ENCODE results near the gene MBD1.
A peak's percentile ranks its signal among the peaks of the same experiment; 100 is the strongest.
"Not testable (repeated sequence)": the region's sequence is repeated elsewhere in the genome, so short reads cannot be mapped to it uniquely, and the experiment has no call there.

MBD1 gene, protein sequence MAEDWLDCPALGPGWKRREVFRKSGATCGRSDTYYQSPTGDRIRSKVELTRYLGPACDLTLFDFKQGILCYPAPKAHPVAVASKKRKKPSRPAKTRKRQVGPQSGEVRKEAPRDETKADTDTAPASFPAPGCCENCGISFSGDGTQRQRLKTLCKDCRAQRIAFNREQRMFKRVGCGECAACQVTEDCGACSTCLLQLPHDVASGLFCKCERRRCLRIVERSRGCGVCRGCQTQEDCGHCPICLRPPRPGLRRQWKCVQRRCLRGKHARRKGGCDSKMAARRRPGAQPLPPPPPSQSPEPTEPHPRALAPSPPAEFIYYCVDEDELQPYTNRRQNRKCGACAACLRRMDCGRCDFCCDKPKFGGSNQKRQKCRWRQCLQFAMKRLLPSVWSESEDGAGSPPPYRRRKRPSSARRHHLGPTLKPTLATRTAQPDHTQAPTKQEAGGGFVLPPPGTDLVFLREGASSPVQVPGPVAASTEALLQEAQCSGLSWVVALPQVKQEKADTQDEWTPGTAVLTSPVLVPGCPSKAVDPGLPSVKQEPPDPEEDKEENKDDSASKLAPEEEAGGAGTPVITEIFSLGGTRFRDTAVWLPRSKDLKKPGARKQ

DNA sequence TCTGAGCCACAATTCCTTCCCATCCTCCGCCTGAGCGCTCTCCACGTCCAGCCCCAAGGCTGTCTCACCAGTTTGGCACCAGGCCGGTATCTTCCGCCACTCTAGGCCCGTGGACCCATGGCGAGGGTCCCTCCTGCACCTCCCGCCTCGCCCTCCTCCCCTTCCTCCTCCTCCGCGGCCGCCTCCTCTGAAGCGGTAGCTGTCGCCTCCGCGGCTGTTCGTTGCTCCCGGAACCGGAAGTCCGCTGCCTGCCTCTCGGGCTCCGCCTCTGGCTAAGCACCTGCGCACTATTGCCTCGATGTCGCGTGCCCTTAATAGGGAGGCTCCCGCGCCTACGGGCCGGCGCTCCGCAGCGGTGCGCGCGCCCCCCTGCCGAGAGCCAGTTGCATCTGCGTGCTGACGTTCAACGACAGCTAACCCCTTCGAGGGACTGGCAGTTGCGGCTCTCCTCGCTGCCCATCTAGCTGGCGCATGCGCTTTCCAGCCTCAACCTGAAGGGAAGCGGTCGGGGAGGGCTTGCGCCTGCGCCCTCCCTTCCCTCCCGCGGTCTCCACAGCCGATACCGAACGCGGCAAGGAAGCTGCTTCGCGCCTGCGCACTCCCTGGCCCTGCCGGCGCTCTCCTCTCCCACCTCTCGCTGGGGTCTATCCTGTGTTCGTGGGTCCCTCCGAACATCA lies at the start of gene MBD1:
Gene MBD1, minus strand, starts transcription at position 229 of the 677 bp plus-strand sequence. CDS start 1,531 bp downstream, outside the sequence.
- peak; percentile 93 for DNase-seq (ENCODE audit: low read depth)

DNA sequence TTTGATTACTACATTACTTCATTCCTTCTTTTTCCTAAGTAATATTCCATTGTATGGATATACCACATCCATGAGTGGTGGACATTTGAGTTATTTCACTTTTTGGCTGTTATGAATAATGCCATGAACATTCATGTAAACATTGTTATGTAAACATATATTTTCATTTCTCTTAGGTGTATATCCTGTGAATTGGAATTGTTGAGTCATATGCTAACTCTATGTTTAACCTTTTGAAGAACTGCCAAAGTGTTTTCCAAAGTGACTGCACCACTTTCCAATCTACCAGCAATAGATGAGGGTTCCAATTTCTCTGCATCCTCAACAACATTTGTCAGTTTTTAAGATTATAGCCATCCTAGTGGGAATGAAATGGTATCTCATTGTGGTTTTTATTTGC lies 48.9 kb upstream of the MBD1 start:
- DNase-seq (ENCODE audit: low read depth) = no peak

- no peak for DNase-seq (ENCODE audit: low read depth)
Measured at GRCh38 chr18:50327983-50328382, 46.7 kb upstream of the MBD1 start.

DNA sequence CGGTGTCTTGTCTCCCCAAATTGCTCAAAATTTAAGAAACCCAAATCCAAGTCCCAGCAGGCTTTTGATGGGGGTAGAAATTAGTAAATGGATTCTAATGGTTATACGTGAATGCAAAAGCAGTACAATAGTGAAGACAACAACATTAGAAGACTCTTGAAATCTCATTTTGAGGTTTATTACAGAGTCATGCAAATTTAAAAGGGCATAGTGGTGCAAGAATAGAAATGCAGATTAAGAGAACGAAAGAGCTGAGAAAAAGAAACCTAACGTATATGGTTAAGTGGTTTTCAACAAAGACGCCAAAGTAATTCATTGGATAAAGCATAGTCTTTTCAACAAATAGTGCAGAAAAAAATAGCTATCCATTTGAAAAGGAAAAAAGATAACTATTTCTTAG lies 39.4 kb upstream of the MBD1 start:
- no peak for DNase-seq (ENCODE audit: low read depth)

DNA sequence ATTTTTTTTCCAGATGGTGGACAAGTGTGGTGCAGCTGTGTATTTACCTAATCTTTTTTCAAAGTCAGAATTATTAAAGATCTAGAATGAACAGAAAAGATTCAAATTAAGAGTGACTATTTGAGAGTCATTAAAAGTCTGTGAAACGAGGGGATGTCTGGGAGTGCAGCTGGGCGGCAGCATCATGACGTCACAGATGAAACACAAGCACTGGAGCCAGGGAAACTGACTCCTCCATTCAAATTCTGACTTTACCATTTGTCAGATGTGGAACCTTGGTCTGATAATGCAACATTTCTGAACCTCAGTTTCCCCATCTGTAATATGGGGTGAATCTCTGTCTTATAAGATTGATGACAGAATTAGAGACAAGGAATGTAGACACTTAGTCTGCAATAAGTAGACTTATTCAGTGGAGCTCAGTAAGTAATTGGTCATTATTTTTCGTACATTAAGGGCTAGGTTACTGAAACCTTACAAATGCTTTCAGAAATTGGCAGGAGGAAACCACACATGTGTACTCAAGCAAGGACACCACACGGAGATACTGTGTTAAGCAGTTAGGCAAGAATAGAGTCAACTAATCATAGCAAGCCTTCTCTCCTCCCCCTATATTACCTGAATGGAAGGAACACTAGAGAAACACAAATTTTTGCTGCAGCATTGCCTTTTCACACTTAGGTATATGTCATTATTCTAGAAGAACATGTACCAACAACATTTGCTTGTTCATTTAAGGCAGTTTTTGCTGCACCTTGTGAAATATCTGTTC lies 34.0 kb upstream of the MBD1 start:
- DNase-seq (ENCODE audit: low read depth) = no peak

- DNase-seq (ENCODE audit: low read depth) = no peak
Measured at GRCh38 chr18:50313873-50314460, 32.6 kb upstream of the MBD1 start.

DNA sequence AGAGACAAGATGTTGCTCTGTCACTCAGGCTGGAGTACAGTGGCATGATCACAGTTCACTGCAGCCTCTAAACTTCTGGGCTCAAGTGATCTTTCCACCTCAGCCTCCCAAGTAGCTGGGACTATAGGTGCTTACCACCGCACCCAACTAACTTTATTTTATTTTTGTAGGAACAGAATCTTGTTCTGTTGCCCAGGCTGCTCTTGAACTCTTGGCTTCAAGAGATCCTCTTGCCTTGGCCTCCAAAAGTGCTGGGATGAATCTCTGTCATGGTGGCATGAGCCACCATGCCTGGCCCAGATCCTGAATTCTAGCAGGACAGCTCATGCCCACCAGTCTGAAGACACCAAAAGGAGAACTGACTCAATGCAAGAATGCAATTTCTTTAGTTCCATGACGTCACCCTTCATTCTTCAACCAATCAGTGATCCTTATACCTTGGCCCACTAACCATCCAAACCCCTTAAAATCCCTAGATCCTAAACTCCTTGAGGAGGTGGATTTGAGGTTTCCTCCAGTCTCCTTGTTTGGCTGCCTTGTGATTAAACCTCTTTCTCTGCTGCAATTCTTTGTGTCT lies 31.8 kb upstream of the MBD1 start:
- no peak for DNase-seq (ENCODE audit: low read depth)

DNA sequence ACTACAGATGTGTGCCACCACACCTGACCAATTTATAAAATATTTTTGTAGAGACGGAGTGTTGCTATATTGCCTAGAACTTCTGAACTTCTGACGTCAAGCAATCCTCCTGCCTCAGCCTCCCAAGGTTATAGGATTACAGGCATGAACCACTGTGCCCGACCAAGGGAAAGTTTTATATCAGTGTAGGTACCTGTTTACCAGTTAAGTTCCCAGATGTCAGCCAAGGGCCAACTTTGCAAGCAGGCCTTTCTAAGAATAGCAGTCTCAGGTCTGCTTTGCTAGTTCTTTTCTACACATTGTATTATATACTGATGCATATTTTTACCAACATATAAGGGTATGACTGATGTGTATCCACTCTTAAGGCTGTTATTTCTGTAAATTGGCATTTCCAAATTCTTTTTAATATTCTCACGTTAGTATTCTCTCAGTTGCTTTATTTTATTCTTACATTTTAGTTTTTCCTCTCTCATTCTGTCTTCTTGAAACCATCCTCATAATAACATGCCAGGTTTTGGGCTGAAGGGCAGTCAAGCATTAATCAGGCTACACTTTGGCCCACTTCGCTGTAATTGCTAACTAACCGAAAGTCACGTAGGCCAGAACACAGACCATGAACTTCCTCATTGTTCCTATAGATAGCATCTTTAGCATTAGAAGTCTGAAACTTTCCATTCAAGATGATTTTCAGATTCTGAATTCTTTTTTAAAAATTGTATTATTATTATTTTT lies 31.1 kb upstream of the MBD1 start:
- no peak for DNase-seq (ENCODE audit: low read depth)

GRCh38 chr18:50311650-50312049 lies 30.3 kb upstream of the MBD1 start:
- no peak for DNase-seq (ENCODE audit: low read depth)

DNA sequence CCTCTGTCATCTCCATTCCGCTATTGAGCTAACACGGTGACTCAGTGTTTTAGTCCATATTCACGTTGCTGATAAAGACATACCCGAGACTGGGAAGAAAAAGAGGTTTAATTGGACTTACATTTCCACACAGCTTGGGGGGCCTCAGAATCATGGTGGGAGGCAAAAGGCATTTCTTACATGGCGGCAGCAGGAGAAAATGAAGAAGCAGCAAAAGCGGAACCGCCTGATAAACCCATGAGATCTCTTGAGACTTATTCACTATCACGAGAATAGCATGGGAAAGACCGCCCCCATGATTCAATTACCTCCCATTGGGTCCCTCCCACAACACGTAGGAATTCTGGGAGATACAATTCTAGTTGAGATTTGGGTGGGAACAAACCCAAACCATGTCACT lies 28.8 kb upstream of the MBD1 start:
- DNase-seq (ENCODE audit: low read depth) = no peak

DNA sequence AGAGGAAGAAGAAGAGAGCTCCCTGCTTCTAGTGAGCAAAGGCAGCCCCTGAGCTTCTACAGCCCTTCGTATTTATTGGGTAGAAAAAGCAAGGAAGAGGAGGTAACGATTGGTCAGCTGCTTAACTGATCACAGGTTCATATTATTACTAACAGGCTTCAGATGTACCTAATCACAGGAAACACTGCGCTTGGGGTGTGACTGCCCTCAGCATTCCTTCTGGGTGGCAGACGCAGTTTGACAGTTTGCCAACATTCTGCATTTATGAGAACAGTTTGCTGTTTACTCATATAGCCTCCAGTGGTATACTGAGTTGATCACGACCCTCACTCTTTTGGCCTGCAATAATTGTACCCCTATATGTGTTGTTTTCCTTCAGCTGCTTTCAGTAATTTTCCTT lies 27.5 kb upstream of the MBD1 start:
- DNase-seq (ENCODE audit: low read depth) = not testable (repeated sequence)

DNA sequence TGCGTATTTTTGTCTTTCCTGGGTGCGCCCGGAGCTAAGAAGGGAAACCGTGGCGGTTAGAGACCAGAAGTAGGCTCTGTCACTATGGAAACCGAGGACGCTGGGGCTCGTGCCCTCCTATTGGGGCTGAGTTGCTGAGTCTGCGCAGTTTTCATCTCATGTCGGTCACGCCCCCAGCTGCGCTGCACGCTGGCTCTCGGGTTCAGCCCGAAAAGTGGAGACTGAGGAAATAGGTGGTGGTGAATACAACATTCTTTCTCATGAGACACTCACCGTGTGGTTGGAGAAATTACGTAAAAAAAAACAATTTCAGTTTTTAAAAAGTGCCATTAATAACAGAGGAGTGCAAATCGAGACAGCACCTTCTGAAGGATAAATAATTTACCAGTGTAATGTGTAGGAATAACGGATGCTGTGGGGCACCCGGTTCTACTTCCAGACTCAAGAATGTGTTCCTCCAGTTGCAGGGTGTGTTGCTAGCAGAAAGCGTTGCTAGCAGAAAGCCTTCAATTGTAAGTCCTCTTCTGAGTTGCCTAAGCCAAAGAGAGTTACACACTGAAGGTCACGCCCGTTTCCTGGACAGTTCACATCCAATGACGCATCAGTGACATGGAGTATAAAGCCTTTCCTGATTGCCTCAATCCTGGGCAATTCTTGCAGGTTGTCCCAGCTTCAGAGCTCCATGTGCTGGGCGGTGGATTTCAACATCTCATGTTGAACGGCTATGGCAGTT lies 26.6 kb upstream of the MBD1 start:
- DNase-seq (ENCODE audit: low read depth) = peak; percentile 81

DNA sequence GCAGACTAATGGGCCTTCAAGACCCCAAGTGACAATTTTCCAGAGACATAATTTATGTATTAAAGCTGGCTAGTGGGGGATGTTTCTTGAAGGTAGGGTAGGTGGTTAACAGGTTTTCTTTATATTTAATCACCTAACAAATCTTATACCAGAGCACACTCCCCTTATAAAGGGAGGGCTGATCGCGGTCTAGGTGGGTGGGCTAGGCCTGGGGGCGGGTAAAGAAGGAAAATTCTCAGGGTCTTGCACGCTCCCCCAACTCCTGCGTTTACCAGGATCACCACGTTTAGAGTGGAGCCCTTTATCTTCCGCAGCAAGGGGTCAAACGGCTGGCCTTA lies 26.0 kb upstream of the MBD1 start:
- no peak for DNase-seq (ENCODE audit: low read depth)

DNA sequence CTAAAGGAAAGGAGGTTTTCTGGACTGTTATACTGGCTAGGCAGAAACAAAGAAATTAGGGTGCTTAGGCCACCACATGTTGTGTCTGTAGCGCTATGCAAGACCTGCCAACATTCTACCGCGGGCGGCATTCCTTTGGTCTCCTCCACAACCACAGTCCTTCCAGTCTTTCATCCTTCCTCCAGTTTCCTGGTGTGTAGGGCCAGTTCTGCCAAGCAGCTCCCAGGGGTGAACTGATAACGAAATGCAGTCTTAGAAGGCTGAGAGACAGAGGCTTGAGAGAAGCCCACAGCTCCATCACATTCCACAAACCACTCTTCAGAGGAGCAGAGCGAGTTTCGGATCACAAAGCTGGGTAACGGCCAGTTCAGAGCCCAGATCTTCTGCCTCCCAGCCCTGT lies 25.6 kb upstream of the MBD1 start:
- no peak for DNase-seq (ENCODE audit: low read depth)

- DNase-seq (ENCODE audit: low read depth) = no peak
Measured at GRCh38 chr18:50301074-50301473, 19.8 kb upstream of the MBD1 start.

DNA sequence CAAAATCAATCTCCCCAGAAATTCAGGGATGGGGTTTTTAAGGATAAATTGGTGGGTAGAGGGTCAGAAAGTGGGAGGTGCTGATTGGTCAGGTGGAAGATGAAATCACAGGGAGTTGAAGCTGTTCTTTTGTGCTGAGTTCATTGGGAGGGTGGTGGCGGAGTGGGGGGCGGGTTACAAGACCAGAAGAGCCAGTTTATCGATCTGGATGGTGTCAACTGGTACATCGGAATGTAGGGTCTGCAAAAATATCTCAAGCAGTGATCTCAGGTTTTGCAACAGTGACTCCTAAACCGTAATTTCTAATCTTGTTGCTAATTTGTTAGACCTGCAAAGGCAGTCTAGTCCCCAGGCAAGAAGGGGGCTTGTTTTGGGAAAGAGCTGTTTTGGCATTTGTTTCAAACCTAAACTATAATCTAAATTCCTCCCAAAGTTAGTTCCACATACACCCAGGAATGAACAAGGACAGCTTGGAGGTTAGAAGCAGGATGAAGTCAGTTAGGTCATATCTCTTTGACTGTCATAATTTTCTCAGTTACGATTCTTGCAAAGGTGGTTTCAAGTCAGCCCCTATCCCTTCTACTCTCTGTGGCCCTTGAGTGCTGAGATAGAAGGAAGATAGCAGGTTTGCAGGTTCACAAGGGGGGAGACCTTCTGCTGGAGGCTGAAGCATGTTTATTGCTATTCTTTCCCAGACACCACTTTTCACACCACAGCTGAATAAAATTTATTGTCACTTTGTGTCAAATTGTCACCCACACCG lies 18.5 kb upstream of the MBD1 start:
- DNase-seq (ENCODE audit: low read depth) = no peak

GRCh38 chr18:50298443-50299284 lies 17.3 kb upstream of the MBD1 start:
- DNase-seq (ENCODE audit: low read depth) = no peak

- peak; percentile 38 for DNase-seq (ENCODE audit: low read depth)
Measured at GRCh38 chr18:50297621-50298442, 16.5 kb upstream of the MBD1 start.
